Measurements from ENCODE around the gene REPIN1.

DNA sequence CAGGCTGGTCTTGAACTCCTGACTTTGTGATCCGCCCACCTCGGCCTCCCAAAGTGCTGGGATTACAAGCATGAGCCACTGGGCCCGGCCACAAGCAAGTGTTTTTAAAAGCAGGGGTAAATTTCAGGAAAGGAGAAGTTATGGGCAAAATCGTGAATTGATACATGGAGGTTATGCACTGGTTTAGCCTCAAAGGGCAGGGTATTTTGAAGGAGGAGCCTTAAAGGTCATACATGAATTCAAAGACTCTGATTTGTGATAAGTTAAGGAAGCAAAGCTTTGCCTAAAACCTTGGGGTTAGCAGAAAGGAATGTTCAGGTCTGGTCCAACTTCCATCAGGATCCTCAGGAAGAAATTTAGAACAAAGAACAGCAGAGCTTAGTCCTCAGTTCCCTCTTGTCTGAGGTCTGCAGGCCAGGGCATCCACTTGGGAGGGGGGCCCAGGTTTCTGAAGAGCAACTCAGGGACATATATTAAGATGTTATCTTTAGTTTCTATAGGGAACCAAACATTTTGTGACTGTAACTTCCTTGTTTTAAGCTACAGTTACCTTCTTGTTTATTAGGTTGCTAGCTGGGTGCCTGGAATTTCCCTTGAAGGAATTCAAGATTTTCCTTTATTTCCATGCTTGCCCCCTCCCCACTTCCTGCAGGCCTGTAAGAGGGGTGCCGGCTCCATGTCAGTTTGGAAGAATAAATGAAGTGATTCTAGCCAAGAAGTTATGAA is 2.8 kb upstream of the REPIN1 start:
- TF ChIP-seq TCF7L2 (IDR thresholded peaks at IDR 0.05; ENCODE audit: borderline replicate concordance, low read depth, low read length) (no peak), CTCF (tag by site-specific recombination; IDR thresholded peaks at IDR 0.05) (no peak), KLF16 (tag by site-specific recombination; IDR thresholded peaks at IDR 0.05) (no peak), ZNF626 (tag by site-specific recombination; IDR thresholded peaks at IDR 0.05) (no peak), ZNF416 (tag by site-specific recombination; IDR thresholded peaks at IDR 0.05) (no peak), ZNF639 (tag by site-specific recombination; IDR thresholded peaks at IDR 0.05) (no peak), ZNF274 (IDR thresholded peaks at IDR 0.05; ENCODE audit: low read length) (no peak), ZNF274 (tag by site-specific recombination; IDR thresholded peaks at IDR 0.05; ENCODE audit: borderline replicate concordance) (no peak)
